PC-9 (cell line): ENCODE results near the gene OXT.

Experiments
- CTCF ChIP-seq: fragments of 200-600 bp; sonication (generic); conservative IDR thresholded peaks from 2 replicates; pipeline ENCODE4 v1.6.1; 2017; ENCODE audit warnings: mixed run types, antibody characterized with exemption, mild to moderate bottlenecking, moderate library complexity
- EZH2 ChIP-seq: fragments of 200-600 bp; sonication (generic); IDR thresholded peaks from 2 replicates; pipeline ENCODE4 v1.8.0; 2017; ENCODE audit warnings: antibody characterized with exemption, low read depth

GRCh38 chr20:3111995-3112394 lies 40.6 kb downstream of the OXT start:
- TF ChIP-seq CTCF = no peak
- no peak for TF ChIP-seq EZH2
